ENCODE measurements around the gene HOXA2.

The HOXA2 gene

GRCh38 chr7:27065709-27066108, 36.8 kb downstream of the HOXA2 start:
- ChIA-PET POLR2A (ENCODE audit: low non-redundant PET) (interaction anchor here (0.9 kb wide), 1 partner anchor 32 kb away, joined by 4 read pairs; no protein-coding TSS in a partner anchor), CTCF (interaction anchor here (0.7 kb wide), 1 partner anchor 1427 kb away, joined by 3 read pairs; no protein-coding TSS in a partner anchor)
- DNase-seq (ENCODE audit: low spot score), result no peak
- TF ChIP-seq CTCF (conservative IDR thresholded peaks at IDR 0.05; ENCODE audit: low read depth), result no peak
- no peak overlapping the region for H3K27ac ChIP-seq

DNA sequence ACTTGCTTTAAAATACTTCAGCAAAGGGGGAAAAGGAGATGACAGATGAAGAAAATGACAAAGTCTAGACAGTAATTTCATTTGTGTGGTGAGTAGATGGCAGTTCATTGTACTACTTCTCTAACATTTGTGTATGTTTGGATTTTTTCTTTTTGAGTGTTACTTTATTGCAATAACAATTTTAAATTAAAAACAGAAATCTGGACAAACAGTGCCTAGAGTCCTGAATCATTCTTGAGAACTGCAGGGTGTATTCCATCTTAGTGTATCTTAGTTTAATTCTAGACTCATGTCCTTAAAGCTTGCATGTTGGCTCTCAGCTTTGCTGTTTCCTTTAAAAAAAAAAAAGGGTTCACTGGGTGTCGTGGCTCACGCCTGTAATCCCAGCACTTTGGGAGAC, 37.8 kb downstream of the HOXA2 start:
- no peak for TF ChIP-seq CTCF (conservative IDR thresholded peaks at IDR 0.05; ENCODE audit: low read depth)
- no peak overlapping the region for H3K27ac ChIP-seq
- CTCF ChIA-PET, result interaction anchor here (0.6 kb wide), 1 partner anchor 34 kb away, joined by 3 read pairs; no protein-coding TSS in a partner anchor
- POLR2A ChIA-PET (ENCODE audit: low non-redundant PET), result no interaction called here
- no peak for DNase-seq (ENCODE audit: low spot score)

GRCh38 chr7:27064159-27064558, 38.3 kb downstream of the HOXA2 start:
- CTCF ChIA-PET, result interaction anchor here (0.6 kb wide), 1 partner anchor 34 kb away, joined by 3 read pairs; no protein-coding TSS in a partner anchor
- H3K27ac ChIP-seq, result no peak overlapping the region
- POLR2A ChIA-PET (ENCODE audit: low non-redundant PET), result no interaction called here
- no peak for DNase-seq (ENCODE audit: low spot score)
- TF ChIP-seq CTCF (conservative IDR thresholded peaks at IDR 0.05; ENCODE audit: low read depth), result no peak

- POLR2A ChIA-PET (ENCODE audit: low non-redundant PET), result no interaction called here
- CTCF ChIA-PET, result no interaction called here
- TF ChIP-seq CTCF (conservative IDR thresholded peaks at IDR 0.05; ENCODE audit: low read depth), result no peak
- H3K27ac ChIP-seq, result no peak overlapping the region
- no peak for DNase-seq (ENCODE audit: low spot score)
Measured at GRCh38 chr7:27062946-27063345, 39.5 kb downstream of the HOXA2 start.

DNA sequence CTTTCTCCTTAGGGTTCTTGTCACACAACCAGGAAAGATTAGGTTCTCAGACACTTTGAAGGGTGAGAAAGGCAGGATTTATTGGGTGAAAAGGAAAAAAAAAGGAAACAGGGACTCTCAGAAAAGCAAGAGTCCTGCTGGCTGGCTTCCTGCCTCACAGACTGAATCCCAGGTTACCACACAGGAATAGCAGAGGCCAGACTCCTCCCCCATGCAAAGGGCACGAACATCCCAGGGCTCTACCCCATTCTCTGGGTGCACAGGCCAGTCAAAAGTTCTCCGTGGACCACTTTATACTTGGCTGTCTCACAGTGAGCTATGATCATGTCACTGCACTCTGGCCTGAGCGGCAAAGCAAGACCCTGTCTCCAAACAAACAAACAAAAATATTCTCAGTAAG, 49.3 kb downstream of the HOXA2 start:
- no peak for TF ChIP-seq CTCF (conservative IDR thresholded peaks at IDR 0.05; ENCODE audit: low read depth)
- CTCF ChIA-PET, result no interaction called here
- POLR2A ChIA-PET (ENCODE audit: low non-redundant PET), result no interaction called here
- H3K27ac ChIP-seq, result no peak overlapping the region
- DNase-seq (ENCODE audit: low spot score), result no peak

DNA sequence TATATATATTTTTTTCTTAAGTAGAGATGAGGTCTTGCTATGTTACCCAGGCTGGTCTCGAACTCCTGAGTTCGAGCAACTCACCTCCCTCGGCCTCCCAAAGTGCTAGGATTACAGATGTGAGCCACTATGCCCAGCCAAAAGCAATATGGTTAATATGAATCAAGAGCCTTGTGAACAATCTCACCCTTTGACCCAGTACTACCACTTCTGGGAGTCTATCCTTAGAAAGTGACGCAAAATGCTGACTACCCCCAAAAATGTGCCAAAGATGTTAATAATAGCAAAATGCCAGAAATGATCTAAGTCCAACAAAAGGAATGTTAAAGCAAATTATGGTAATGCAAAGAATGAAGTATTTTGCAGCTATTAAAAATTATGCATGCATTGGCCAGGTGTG, 51.0 kb downstream of the HOXA2 start:
- no peak for DNase-seq (ENCODE audit: low spot score)
- ChIA-PET CTCF (interaction anchor here (0.7 kb wide), 1 partner anchor 198 kb away, joined by 3 read pairs; no protein-coding TSS in a partner anchor), POLR2A (ENCODE audit: low non-redundant PET) (no interaction called here)
- no peak overlapping the region for H3K27ac ChIP-seq
- no peak for TF ChIP-seq CTCF (conservative IDR thresholded peaks at IDR 0.05; ENCODE audit: low read depth)
